Thyroid gland (tissue), 4 donors: ENCODE data around the gene ABCC3.

Source experiments
- CTCF ChIP-seq, 6 experiments: fragments of 200-600 bp in 3 of 6; fragments of 450-650 bp in 3 of 6; sonication (generic) in 3 of 6; IDR thresholded peaks; one replicate each; pipeline ENCODE4 v1.5.1; 2016 to 2019; ENCODE audit warnings: antibody characterized with exemption in 6 of 6, mild to moderate bottlenecking in 2 of 6, inconsistent platforms in 1 of 6, moderate library complexity in 1 of 6
- POLR2A ChIP-seq, 2 donors: fragments of 450-650 bp; IDR thresholded peaks; one replicate each; pipeline ENCODE4 v1.6.1; 2017; ENCODE audit warnings: antibody characterized with exemption in 2 of 2, mild to moderate bottlenecking in 2 of 2, moderate library complexity in 1 of 2

- TF ChIP-seq CTCF (IDR thresholded peaks at IDR 0.05) (no peak), POLR2A (IDR thresholded peaks at IDR 0.05) (no peak)
These were observed 43.2 kb downstream of the ABCC3 start for GRCh38 chr17:50677851-50678375.
